B cell (primary cell): Measurements from ENCODE around the gene NKAPL. TPM values are rescaled to one million over a fixed set of nuclear protein-coding genes. Genes with fewer than 3 reads are reported as not detected.

Source experiments
- ATAC-seq: fragments of 200-7000 bp; cut with Tn5 transposase; one replicate; pipeline ENCODE4 v1.10.0; 2021; ENCODE audit warnings: low read depth, mild to moderate bottlenecking, moderate number of reproducible peaks, moderate library complexity
- CTCF ChIA-PET: fragments of 350-600 bp; sonication (Branson Sonifier 250); formaldehyde crosslinking; loops from one replicate; lab custom pipeline; 2021; ENCODE audit warnings: antibody characterized with exemption, inconsistent platforms; lab: Charles Lee
- POLR2A ChIA-PET: fragments of 350-600 bp; sonication (Branson Sonifier 250); formaldehyde crosslinking; loops from one replicate; lab custom pipeline; 2021; ENCODE audit warnings: antibody characterized with exemption; lab: Charles Lee
- DNase-seq: peaks from one replicate; pipeline ENCODE4 v3.0.0; 2013
- H2AFZ ChIP-seq: 2 replicates; pipeline ENCODE4 v1.6.1; 2012; ENCODE audit warnings: mild to moderate bottlenecking, low read depth, low read length; ENCODE audit not compliant: insufficient read depth, poor library complexity, severe bottlenecking
- H3K27ac ChIP-seq, 2 donors: 1 replicate in 1 of 2; 2 replicates in 1 of 2; pipeline ENCODE4 v1.5.1; 2012 to 2013; ENCODE audit warnings: low read length in 2 of 2, mild to moderate bottlenecking in 2 of 2, moderate library complexity in 1 of 2
- H3K27me3 ChIP-seq, 4 experiments: fragments of 200-600 bp in 1 of 4; sonication (generic) in 1 of 4; replicated peaks in 1 of 4; 1 replicate in 2 of 4; 2 replicates in 2 of 4; pipeline versions ENCODE4 v1.6.1 to v1.7.0; 2013 to 2016; ENCODE audit warnings: low read length in 3 of 4, mild to moderate bottlenecking in 2 of 4, mixed read lengths in 1 of 4, moderate library complexity in 1 of 4; ENCODE audit not compliant: insufficient read depth in 4 of 4, control insufficient read depth in 3 of 4; ENCODE audit errors: control extremely low read depth in 1 of 4
- H3K36me3 ChIP-seq, 2 experiments: replicated peaks in 1 of 2; 1 replicate in 1 of 2; 2 replicates in 1 of 2; pipeline versions ENCODE4 v1.6.1 to v1.7.1; 2013; ENCODE audit warnings: low read length in 1 of 2; ENCODE audit not compliant: insufficient read depth in 2 of 2, control insufficient read depth in 1 of 2; ENCODE audit errors: control extremely low read depth in 1 of 2, extremely low read depth in 1 of 2
- H3K4me1 ChIP-seq, 2 donors: fragments of 200-600 bp in 1 of 2; sonication (generic) in 1 of 2; 1 replicate in 1 of 2; 2 replicates in 1 of 2; pipeline versions ENCODE4 v1.5.1 to v1.6.1; 2013 to 2017; ENCODE audit warnings: low read length in 2 of 2; ENCODE audit not compliant: control insufficient read depth in 2 of 2, insufficient read depth in 2 of 2
- H3K4me2 ChIP-seq: replicated peaks from 2 replicates; pipeline ENCODE3; 2012; ENCODE audit warnings: mild to moderate bottlenecking, low read depth, low read length; ENCODE audit not compliant: poor library complexity, severe bottlenecking
- H3K4me3 ChIP-seq, 5 experiments: fragments of 200-600 bp in 1 of 5; sonication (generic) in 1 of 5; 1 replicate in 3 of 5; 2 replicates in 2 of 5; pipeline versions ENCODE4 v1.5.1 to v1.7.0; 2011 to 2016; ENCODE audit warnings: low read length in 4 of 5, mild to moderate bottlenecking in 4 of 5, low read depth in 2 of 5, control low read depth in 1 of 5, moderate library complexity in 1 of 5; ENCODE audit not compliant: insufficient read depth in 1 of 5; ENCODE audit errors: control extremely low read depth in 1 of 5, extremely low read depth in 1 of 5
- H3K79me2 ChIP-seq: fragments of 200-600 bp; sonication (generic); one replicate; pipeline ENCODE4 v1.6.0; 2016; ENCODE audit warnings: low read length; ENCODE audit not compliant: control insufficient read depth, insufficient read depth
- H3K9ac ChIP-seq: fragments of 200-600 bp; sonication (generic); 2 replicates; pipeline ENCODE4 v1.6.1; 2017; ENCODE audit warnings: mild to moderate bottlenecking, low read length, moderate library complexity
- H3K9me3 ChIP-seq, 3 donors: one replicate each; pipeline versions ENCODE4 v1.6.1 to v1.7.1; 2013; ENCODE audit warnings: low read length in 2 of 3; ENCODE audit not compliant: control insufficient read depth in 2 of 3, insufficient read depth in 1 of 3; ENCODE audit errors: control extremely low read depth in 1 of 3
- H4K20me1 ChIP-seq: 2 replicates; pipeline ENCODE4 v1.6.0; 2012; ENCODE audit warnings: mild to moderate bottlenecking, low read length; ENCODE audit not compliant: insufficient read depth, control insufficient read depth, poor library complexity, severe bottlenecking
- H3K27ac Mint-ChIP-seq: one replicate; pipeline ENCODE4 v1.8.0; 2021; ENCODE audit warnings: mixed read lengths
- H3K27me3 Mint-ChIP-seq: one replicate; pipeline ENCODE4 v1.8.0; 2021; ENCODE audit warnings: mixed read lengths
- H3K4me1 Mint-ChIP-seq: one replicate; pipeline ENCODE4 v1.8.0; 2021; ENCODE audit warnings: mixed read lengths
- H3K4me3 Mint-ChIP-seq: one replicate; pipeline ENCODE4 v1.8.0; 2021; ENCODE audit warnings: mixed read lengths
- H3K9me3 Mint-ChIP-seq: one replicate; pipeline ENCODE4 v1.8.0; 2022; ENCODE audit warnings: mixed read lengths; ENCODE audit not compliant: insufficient read depth
- EZH2 ChIP-seq: IDR thresholded peaks from 2 replicates; pipeline ENCODE4 v1.6.1; 2012; ENCODE audit warnings: borderline replicate concordance, low read depth, mild to moderate bottlenecking, moderate library complexity, low read length; ENCODE audit not compliant: insufficient read depth, poor library complexity, severe bottlenecking
- WGBS: methylation state at CpG from one replicate; pipeline ENCODE4 v1.1.5; 2013; ENCODE audit warnings: missing lambda C conversion rate; ENCODE audit not compliant: insufficient coverage; 5-methylcytosine and 5-hydroxymethylcytosine counted together
- intact Hi-C: fragments of 100-400 bp; cut with micrococcal nuclease; formaldehyde crosslinking; loops from one replicate; pipeline ENCODE4 v1.10.0; 2022
- polyA plus RNA-seq: library from polyadenylated mRNA; depleted of rRNA; stranded (reverse); fragments of >200 nt; gene quantifications from 2 replicates; pipeline ENCODE4 v1.2.3, GENCODE V29; 2012
- total RNA-seq, 2 donors: library from RNA; stranded (reverse); fragments of 120-200 nt in 1 of 2; gene quantifications; 1 replicate in 1 of 2; 2 replicates in 1 of 2; pipeline versions ENCODE4 v1.2.3 to v1.2.4, GENCODE V29; 2013 to 2022
- TF ChIP-seq, protein P1 (sequence below): fragments of 200-600 bp; IDR thresholded peaks from one replicate; pipeline ENCODE4 v1.8.0; 2022; ENCODE audit warnings: antibody characterized with exemption, mild to moderate bottlenecking

NKAPL gene
- total and polyA plus RNA-seq, 2 donors (not counting 1 experiment from before 2014, with no cell fraction given): 0.52 TPM; not detected in 1

DNA sequence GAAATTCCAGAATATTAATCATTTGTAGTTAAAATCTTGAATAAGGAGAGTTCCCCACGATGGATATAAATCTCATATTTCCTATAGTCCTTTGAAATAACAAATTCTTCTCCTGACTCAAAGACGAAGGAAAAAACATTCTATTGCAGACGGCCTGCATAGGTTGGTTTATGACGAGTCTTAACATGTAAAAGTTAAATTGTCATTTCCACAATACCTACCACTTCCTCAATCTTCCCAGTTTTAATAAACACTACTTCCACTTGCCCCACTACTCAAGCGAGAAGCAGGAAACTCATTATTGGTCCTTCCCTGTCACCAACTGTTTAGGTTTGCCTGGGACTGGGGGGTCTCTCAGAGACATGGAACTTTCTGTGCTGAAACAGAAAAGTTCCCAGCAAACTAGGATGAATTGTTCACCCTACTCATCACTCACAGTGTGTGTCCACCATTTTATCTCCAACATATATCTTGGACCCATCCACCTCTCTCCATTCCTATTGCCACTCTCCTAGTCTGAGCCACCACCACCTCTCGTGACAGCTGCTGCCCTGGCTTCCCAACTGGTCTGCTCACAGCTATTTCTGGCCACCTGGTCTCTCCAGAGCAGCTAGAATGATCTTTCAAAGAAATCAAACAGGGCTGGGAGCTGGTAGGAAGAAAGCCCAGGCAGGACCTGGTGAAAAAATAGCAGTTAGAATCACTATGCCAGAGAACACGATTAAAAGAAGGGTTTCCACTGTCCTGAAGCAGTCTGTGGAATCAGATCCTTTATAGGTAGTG, 49.2 kb upstream of the NKAPL start:
- H3K79me2 ChIP-seq: no peaks in the 10 kb centered on the region
- H3K27me3 Mint-ChIP-seq: peaks cover 89% of the 10 kb centered on the region
- H3K9me3 ChIP-seq: peaks cover 4 to 37% (median 11%) of the 10 kb centered on the region in 3 donors
- no peaks in the 10 kb centered on the region for H3K9me3 Mint-ChIP-seq
- no peak overlapping the region for H3K27ac Mint-ChIP-seq
- ChIA-PET CTCF (no interaction called here), POLR2A (no interaction called here)
- H3K27ac ChIP-seq: no peak overlapping the region
- H3K4me3 Mint-ChIP-seq: no peak overlapping the region
- H3K4me2 ChIP-seq: no peak overlapping the region
- no peaks in the 10 kb centered on the region for H3K36me3 ChIP-seq
- H3K9ac ChIP-seq: no peak overlapping the region
- peaks cover 28% of the 10 kb centered on the region for H3K4me1 Mint-ChIP-seq
- intact Hi-C loops: loop anchor here (10.0 kb wide), 1 partner anchor 305 kb away; no protein-coding TSS in a partner anchor
- WGBS: 36% methylated on average over 2 of the region's 7 CpGs
- ATAC-seq (no peak), DNase-seq (no peak)
- peaks cover 4 to 92% (median 77%) of the 10 kb centered on the region in 4 experiments for H3K27me3 ChIP-seq
- no peak for TF ChIP-seq EZH2
- TF ChIP-seq, protein P1, sequence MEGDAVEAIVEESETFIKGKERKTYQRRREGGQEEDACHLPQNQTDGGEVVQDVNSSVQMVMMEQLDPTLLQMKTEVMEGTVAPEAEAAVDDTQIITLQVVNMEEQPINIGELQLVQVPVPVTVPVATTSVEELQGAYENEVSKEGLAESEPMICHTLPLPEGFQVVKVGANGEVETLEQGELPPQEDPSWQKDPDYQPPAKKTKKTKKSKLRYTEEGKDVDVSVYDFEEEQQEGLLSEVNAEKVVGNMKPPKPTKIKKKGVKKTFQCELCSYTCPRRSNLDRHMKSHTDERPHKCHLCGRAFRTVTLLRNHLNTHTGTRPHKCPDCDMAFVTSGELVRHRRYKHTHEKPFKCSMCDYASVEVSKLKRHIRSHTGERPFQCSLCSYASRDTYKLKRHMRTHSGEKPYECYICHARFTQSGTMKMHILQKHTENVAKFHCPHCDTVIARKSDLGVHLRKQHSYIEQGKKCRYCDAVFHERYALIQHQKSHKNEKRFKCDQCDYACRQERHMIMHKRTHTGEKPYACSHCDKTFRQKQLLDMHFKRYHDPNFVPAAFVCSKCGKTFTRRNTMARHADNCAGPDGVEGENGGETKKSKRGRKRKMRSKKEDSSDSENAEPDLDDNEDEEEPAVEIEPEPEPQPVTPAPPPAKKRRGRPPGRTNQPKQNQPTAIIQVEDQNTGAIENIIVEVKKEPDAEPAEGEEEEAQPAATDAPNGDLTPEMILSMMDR: no peak
- no peak overlapping the region for H2AFZ ChIP-seq
- H3K4me1 ChIP-seq: peaks cover 28 to 39% of the 10 kb centered on the region in 2 donors
- no peak overlapping the region for H3K4me3 ChIP-seq
- no peaks in the 10 kb centered on the region for H4K20me1 ChIP-seq

DNA sequence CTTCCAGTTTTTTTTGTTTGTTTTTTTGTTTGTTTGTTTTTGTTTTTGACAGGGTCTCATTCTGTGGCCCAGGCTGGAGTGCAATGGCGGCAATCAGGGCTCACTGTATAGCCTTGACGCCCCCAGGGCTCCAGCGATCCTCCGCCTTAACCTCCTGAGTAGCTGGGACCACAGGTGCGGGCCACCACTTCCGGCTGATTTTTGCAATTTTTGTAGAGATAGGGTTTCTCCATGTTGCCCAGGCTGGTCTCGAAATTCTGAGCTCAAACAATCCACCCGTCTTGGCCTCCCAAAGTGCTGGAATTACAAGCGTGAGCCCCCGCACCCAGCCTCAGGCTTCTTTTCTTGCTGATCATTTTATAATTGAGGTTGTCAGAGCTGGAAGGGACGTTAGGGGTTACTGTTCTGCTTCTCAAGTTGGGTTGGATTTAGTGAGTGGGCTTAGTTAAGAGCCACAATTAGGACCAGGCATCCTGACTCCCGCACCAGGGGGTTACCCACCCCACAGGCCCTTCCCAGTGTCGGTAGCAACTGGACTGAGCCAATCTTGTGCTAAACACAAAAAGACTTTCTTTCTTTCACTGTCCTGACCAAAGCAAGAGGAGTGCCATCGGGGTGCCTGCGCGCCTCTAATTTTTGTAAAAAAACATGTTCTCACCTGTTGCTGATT, 47.1 kb upstream of the NKAPL start:
- ChIA-PET CTCF (no interaction called here), POLR2A (no interaction called here)
- H2AFZ ChIP-seq: peak overlapping the region; percentile 26
- peaks cover 4 to 81% (median 75%) of the 10 kb centered on the region in 4 experiments for H3K27me3 ChIP-seq
- peak; percentile 42 for DNase-seq
- H3K27ac Mint-ChIP-seq: no peak overlapping the region
- no peaks in the 10 kb centered on the region for H3K36me3 ChIP-seq
- peak overlapping the region; percentile 30 for H3K9ac ChIP-seq
- 0% methylated on average over 5 of the region's 16 CpGs for WGBS
- no peaks in the 10 kb centered on the region for H4K20me1 ChIP-seq
- intact Hi-C loops: loop anchor here (10.0 kb wide), 1 partner anchor 307 kb away; no protein-coding TSS in a partner anchor
- ATAC-seq: no peak
- H3K4me3 ChIP-seq: peak overlapping the region in 1 of 5 experiments; percentile 42
- TF ChIP-seq, protein P1: no peak
- no peak for TF ChIP-seq EZH2
- H3K4me1 Mint-ChIP-seq: peaks cover 28% of the 10 kb centered on the region
- H3K4me1 ChIP-seq: peaks cover 27 to 38% of the 10 kb centered on the region in 2 donors
- peaks cover 87% of the 10 kb centered on the region for H3K27me3 Mint-ChIP-seq
- H3K4me2 ChIP-seq: peak overlapping the region; percentile 55
- H3K4me3 Mint-ChIP-seq: peak overlapping the region; percentile 74
- no peaks in the 10 kb centered on the region for H3K9me3 Mint-ChIP-seq
- peaks cover 2 to 35% (median 6%) of the 10 kb centered on the region in 3 donors for H3K9me3 ChIP-seq
- no peaks in the 10 kb centered on the region for H3K79me2 ChIP-seq
- H3K27ac ChIP-seq: no peak overlapping the region
